DOHH2 (cell line): Measurements from ENCODE around the gene CBX6.

ENCODE experiments used
- CTCF ChIP-seq: fragments of 200-600 bp; sonication (generic); IDR thresholded peaks from one replicate; pipeline ENCODE4 v1.5.1; 2014; ENCODE audit warnings: antibody characterized with exemption, mild to moderate bottlenecking, low read depth, low read length; ENCODE audit not compliant: poor library complexity, severe bottlenecking
- EZH2phosphoT487 ChIP-seq: fragments of 200-600 bp; sonication (generic); IDR thresholded peaks from 2 replicates; pipeline ENCODE4 v1.6.1; 2017; ENCODE audit warnings: borderline replicate concordance, mild to moderate bottlenecking, antibody characterized with exemption, low read length, moderate library complexity, mixed read lengths

GRCh38 chr22:38879108-38879729 lies 7.2 kb upstream of the CBX6 start:
- no peak for TF ChIP-seq CTCF
- no peak for TF ChIP-seq EZH2phosphoT487
